Retinal pigment epithelial cell (primary cell): ENCODE results near the gene SV2B.

ENCODE experiments used
- DNase-seq: peaks from one replicate; pipeline ENCODE4 v3.0.0-alpha.2; 2010; ENCODE audit warnings: low read depth
- H3K4me3 ChIP-seq: 2 replicates; pipeline ENCODE4 v1.5.1; 2011; ENCODE audit warnings: mild to moderate bottlenecking, low read length, control low read depth, moderate library complexity
- TF ChIP-seq, protein P1 (sequence below): conservative IDR thresholded peaks from 2 replicates; pipeline ENCODE4 v1.5.1; 2011; ENCODE audit warnings: low read depth, low read length, control low read depth, inconsistent platforms

SV2B gene

DNA sequence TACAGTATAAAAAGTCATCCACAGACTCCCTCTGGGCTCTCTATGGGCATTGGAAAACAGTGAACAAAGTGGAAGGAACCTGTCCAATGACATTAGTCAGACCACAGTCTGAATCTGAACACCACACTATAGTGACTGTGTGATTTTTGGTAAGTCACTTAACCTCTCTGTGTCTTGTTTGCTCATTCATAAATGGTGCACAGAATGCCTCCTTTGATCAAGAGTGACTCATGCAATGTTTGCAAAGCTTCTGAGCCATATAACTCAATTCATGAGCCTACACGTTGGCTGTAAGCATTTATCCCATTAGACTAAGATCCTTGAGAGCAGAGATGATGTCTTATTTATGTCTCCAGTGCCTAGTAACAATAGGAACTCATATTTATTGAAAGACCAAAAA, 46.7 kb downstream of the SV2B start:
- DNase-seq: no peak
- TF ChIP-seq, protein P1, sequence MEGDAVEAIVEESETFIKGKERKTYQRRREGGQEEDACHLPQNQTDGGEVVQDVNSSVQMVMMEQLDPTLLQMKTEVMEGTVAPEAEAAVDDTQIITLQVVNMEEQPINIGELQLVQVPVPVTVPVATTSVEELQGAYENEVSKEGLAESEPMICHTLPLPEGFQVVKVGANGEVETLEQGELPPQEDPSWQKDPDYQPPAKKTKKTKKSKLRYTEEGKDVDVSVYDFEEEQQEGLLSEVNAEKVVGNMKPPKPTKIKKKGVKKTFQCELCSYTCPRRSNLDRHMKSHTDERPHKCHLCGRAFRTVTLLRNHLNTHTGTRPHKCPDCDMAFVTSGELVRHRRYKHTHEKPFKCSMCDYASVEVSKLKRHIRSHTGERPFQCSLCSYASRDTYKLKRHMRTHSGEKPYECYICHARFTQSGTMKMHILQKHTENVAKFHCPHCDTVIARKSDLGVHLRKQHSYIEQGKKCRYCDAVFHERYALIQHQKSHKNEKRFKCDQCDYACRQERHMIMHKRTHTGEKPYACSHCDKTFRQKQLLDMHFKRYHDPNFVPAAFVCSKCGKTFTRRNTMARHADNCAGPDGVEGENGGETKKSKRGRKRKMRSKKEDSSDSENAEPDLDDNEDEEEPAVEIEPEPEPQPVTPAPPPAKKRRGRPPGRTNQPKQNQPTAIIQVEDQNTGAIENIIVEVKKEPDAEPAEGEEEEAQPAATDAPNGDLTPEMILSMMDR: no peak
- no peak overlapping the region for H3K4me3 ChIP-seq

DNA sequence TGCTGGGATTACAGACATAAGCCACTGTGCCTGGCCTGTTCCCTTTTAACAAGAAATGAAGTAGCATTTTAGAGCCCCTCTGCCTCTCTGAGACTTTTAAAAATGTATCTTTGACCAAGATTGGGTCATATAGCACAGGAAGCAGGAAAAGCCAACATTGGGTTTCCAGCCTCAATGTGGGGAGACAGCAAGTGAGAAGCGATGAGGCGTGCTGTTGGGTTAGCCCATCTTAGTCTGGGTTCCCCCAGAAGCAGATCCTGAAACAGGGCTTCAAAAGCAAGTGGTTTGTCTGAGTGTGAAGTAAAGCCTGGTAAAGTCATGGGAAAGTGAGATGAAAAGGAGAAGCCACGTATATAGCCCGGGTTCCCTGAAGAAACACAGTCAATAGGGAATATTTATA, 48.2 kb downstream of the SV2B start:
- TF ChIP-seq, protein P1: no peak
- no peak overlapping the region for H3K4me3 ChIP-seq
- DNase-seq: no peak

DNA sequence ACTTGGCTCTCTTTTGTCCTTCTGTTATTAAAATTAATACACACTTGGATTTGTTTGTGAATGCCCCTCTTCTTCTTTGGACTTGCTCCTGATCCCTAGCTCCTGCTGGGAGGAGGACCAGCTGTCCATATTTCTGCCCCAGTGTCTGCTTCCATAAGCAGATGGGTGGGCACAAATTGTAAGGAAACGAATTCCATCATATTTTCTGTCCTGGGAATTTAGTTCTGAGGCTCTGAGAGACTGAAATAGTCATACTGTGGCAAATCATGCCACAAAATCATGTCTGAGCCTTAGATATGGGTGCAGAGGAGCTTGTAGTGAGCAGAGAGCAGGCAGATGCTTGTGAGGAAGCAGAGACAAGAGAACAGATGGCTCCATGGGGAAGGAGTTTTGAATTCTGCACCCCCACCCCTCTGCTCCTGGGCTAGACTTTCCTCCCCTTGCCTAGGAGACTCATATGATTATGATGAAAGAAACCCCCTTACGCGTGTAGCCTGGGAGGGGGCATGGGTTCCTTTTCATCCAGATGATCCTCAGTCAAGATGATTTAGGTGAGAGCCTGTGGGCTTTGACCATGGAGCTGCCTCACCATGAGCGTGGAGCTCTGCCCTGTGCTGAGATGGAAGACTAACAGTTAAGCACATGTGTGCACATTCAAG, 50.6 kb downstream of the SV2B start:
- TF ChIP-seq, protein P1: no peak
- H3K4me3 ChIP-seq: no peak overlapping the region
- no peak for DNase-seq

DNA sequence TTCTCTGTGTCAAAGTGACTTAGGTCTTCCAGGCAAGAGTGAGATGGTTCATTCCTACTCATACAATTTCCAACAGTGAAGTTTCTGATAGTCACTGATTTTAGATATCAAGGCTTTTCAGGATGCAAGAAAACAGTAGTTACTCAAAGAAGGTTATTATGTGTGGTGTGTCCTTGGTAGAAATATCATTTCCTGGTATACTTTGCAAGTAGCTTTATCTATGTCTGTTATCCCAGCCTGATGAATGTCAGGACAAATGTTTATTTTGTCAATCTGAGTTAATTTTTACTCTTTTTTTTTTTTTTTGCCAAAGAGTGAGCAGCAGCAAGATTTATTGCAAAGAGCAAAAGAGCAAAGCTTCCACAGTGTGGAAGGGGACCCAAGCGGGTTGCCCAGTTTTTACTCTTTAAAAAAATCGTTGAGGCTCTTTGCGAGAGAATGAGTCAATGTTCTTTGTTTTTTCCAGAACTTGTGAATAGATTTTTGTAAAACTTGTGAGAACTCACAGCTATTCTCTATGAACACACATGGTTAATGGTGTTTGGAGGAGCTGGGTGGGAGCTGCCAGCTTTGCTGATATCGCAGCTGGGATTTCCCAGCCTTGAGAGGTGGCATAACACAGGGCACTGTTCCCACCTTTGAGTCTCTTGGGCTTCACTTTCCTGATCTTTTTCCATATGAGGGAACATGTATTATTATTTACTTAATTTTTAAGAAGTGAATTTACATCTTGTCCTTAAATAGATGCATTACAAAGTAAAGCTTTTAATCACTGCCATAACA, 51.9 kb downstream of the SV2B start:
- TF ChIP-seq, protein P1: no peak

DNA sequence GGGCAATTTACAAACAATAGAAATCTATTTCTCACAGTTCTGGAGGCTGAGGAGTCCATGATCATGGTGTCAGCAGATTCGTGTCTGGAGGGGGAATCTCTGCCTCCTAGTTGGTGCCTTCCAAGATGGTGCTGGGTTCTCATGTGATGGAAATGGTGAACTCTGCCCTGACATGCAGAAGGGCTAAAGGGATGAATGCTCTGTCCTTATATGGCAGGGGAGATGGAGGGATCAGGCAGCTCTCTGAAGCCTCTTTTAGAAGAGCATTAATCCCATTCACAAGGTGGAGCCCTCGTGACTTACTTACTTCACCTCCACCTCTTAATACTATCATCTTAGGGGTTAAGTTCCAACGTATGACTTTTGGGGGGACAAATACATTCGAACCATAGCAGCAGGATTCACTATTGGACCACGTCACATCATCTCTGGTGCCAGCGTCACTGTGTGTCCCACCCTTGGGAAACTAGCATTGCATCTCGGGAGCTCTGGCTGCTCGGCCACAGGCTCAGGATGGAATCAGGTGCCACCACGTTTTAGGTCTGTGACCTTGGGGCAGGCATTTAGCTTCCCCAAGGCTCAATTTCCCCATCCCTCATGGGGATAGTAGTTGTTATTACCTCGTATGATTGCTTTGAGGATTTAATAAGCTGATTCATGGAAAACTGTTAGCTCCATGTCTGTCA, 53.0 kb downstream of the SV2B start:
- TF ChIP-seq, protein P1: no peak
- DNase-seq: no peak
- H3K4me3 ChIP-seq: no peak overlapping the region

More for the DNA sequence above, 51.9 kb downstream of the SV2B start:
- H3K4me3 ChIP-seq: no peak overlapping the region
- no peak for DNase-seq

DNA sequence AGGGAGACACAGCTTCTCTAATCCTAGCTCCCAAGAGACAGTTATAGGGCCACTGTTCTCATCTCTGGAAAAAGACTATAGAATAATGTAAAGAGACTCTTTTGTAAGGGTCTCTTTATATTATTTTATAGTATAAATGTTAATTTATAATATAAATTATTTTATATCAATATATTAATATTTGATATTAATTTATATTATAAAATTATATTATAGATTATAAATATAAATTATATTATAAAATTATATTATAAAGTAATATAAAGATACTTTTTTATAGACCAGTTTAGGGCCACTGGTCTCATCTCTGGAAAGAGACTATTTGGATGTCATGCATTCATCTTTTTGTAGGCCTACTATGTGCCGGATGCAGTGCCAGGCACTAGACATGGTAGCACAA, 53.9 kb downstream of the SV2B start:
- no peak overlapping the region for H3K4me3 ChIP-seq

More for the DNA sequence above, 53.9 kb downstream of the SV2B start:
- DNase-seq: no peak
- TF ChIP-seq, protein P1: no peak
